ENCODE results near the gene KCNQ1. TPM values are rescaled to one million over a fixed set of nuclear protein-coding genes. Genes with fewer than 3 reads are reported as not detected.

Gene KCNQ1
- total RNA-seq, 2 experiments from 2014 or later = 8.7 to 9.5 TPM

GRCh38 chr11:2529173-2529572, 84.4 kb downstream of the KCNQ1 start:
- DNase-seq (no peak), ATAC-seq (no peak)
- no peaks in the 10 kb centered on the region for H3K27me3 Mint-ChIP-seq
- peaks cover 39% of the 10 kb centered on the region for H3K4me1 Mint-ChIP-seq (ENCODE audit: low read depth)
- ChIA-PET CTCF (interaction anchor here (1.9 kb wide), 1 partner anchor 225 kb away, joined by 5 read pairs; no protein-coding TSS in a partner anchor), POLR2A (no interaction called here)
- no peak overlapping the region for H3K27ac Mint-ChIP-seq
- no peak overlapping the region for H3K4me3 Mint-ChIP-seq
- no peak for TF ChIP-seq CTCF (IDR thresholded peaks at IDR 0.05)
- intact Hi-C loops (cut with micrococcal nuclease) = no loop called here
- no peaks in the 10 kb centered on the region for H3K9me3 Mint-ChIP-seq
- H3K36me3 Mint-ChIP-seq (ENCODE audit: low read depth) = no peaks in the 10 kb centered on the region

GRCh38 chr11:2529636-2530035, 84.8 kb downstream of the KCNQ1 start:
- POLR2A ChIA-PET = no interaction called here
- Mint-ChIP-seq H3K27me3 (no peaks in the 10 kb centered on the region), H3K36me3 (ENCODE audit: low read depth) (no peaks in the 10 kb centered on the region), H3K4me3 (no peak overlapping the region), H3K27ac (no peak overlapping the region), H3K4me1 (ENCODE audit: low read depth) (peaks cover 39% of the 10 kb centered on the region), H3K9me3 (no peaks in the 10 kb centered on the region)
- CTCF ChIA-PET = interaction anchor here (1.9 kb wide), 1 partner anchor 225 kb away, joined by 5 read pairs; no protein-coding TSS in a partner anchor
- DNase-seq = no peak
- intact Hi-C loops (cut with micrococcal nuclease) = no loop called here
- no peak for ATAC-seq
- TF ChIP-seq CTCF (IDR thresholded peaks at IDR 0.05) = no peak

- TF ChIP-seq CTCF (IDR thresholded peaks at IDR 0.05) = no peak
- DNase-seq (no peak), ATAC-seq (no peak)
- intact Hi-C loops (cut with micrococcal nuclease) = no loop called here
- H3K27me3 Mint-ChIP-seq = no peaks in the 10 kb centered on the region
- no peak overlapping the region for H3K27ac Mint-ChIP-seq
- no peaks in the 10 kb centered on the region for H3K9me3 Mint-ChIP-seq
- H3K4me3 Mint-ChIP-seq = no peak overlapping the region
- ChIA-PET CTCF (interaction anchor here (0.7 to 8.4 kb wide), 23 partner anchors 17 to 1119 kb away, joined by 3 to 412 read pairs (median 7); partner anchors contain the start of genes CDKN1C, KCNQ1, TRPM5 and TSSC4), POLR2A (no interaction called here)
- no peaks in the 10 kb centered on the region for H3K36me3 Mint-ChIP-seq (ENCODE audit: low read depth)
- H3K4me1 Mint-ChIP-seq (ENCODE audit: low read depth) = peaks cover 39% of the 10 kb centered on the region
Observed at GRCh38 chr11:2530131-2530854, 85.5 kb downstream of the KCNQ1 start.

GRCh38 chr11:2530855-2531200, 86.0 kb downstream of the KCNQ1 start:
- no peak overlapping the region for H3K4me3 Mint-ChIP-seq
- no peaks in the 10 kb centered on the region for H3K9me3 Mint-ChIP-seq
- intact Hi-C loops (cut with micrococcal nuclease) = loop anchor here (1.0 kb wide), 1 partner anchor 103 kb away; no protein-coding TSS in a partner anchor
- no peak overlapping the region for H3K27ac Mint-ChIP-seq
- TF ChIP-seq CTCF (IDR thresholded peaks at IDR 0.05) = no peak
- ATAC-seq = no peak
- H3K27me3 Mint-ChIP-seq = no peaks in the 10 kb centered on the region
- no peaks in the 10 kb centered on the region for H3K36me3 Mint-ChIP-seq (ENCODE audit: low read depth)
- DNase-seq = no peak
- ChIA-PET POLR2A (interaction anchor here (3.2 kb wide), 1 partner anchor 360 kb away, joined by 26 read pairs; no protein-coding TSS in a partner anchor), CTCF (interaction anchor here (0.7 to 8.4 kb wide), 27 partner anchors 16 to 1119 kb away, joined by 3 to 412 read pairs (median 6); partner anchors contain the start of genes CDKN1C, KCNQ1, TRPM5 and TSSC4)
- H3K4me1 Mint-ChIP-seq (ENCODE audit: low read depth) = peaks cover 33% of the 10 kb centered on the region

Data from activated CD8-positive, alpha-beta T cell treated with anti-CD3 and anti-CD28 coated beads for 36 hours (primary cell).